ENCODE measurements around the gene PSMD9.
"Not testable (repeated sequence)": the region's sequence is repeated elsewhere in the genome, so short reads cannot be mapped to it uniquely, and the experiment has no call there.

PSMD9 gene, protein sequence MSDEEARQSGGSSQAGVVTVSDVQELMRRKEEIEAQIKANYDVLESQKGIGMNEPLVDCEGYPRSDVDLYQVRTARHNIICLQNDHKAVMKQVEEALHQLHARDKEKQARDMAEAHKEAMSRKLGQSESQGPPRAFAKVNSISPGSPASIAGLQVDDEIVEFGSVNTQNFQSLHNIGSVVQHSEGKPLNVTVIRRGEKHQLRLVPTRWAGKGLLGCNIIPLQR

DNA sequence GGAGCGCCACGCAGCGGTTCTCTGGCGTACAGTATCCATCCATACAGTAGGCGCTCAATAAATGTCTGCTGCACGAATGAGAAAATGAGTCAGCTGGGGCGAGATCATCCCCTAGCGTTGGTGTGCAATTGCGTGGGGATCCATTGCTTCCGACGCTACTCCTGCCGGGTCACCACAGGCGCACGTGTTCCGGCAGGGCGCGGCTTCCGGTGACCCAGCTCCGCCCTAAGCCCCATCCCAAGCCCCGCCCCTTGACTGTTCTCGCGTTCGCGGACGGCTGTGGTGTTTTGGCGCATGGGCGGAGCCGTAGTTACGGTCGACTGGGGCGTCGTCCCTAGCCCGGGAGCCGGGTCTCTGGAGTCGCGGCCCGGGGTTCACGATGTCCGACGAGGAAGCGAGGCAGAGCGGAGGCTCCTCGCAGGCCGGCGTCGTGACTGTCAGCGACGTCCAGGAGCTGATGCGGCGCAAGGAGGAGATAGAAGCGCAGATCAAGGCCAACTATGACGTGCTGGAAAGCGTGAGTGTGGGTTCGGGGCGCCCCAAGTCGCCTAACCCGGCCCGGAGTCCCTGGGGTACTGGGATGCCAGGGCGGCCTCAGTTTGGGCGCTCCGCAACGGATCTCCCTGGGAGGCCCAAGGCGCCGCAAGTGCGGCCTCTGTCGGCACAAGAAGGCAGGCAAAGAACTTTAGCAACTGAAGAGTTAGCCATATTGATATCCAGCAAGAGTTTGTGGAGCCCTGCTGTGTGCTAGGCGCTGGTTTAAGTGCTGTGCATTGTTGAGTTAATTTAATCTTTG, at the start of gene PSMD9:
PSMD9 (plus strand) TSS at position 313 of the 796 bp plus-strand sequence; CDS start at position 380, 67 bp downstream.
- H3K4me3 ChIP-seq, result peak within 1 kb of the TSS; percentile 63 to 83 (median 72)
- peaks cover 13 to 37% (median 25%) of the 10 kb centered on the region in 11 experiments; a peak in 20 of 22 replicates for H3K36me3 ChIP-seq
- H3K4me2 ChIP-seq, result peak within 1 kb of the TSS; percentile 85 to 97 (median 95)
- peak within 1 kb of the TSS; percentile 88 to 96 (median 91) for H3K9ac ChIP-seq
- H4K20me1 ChIP-seq, result peaks cover 8 to 45% (median 28%) of the 10 kb centered on the region in 11 experiments; a peak in 19 of 22 replicates
- peaks cover 22 to 35% (median 30%) of the 10 kb centered on the region in 10 experiments for H3K4me1 ChIP-seq
- no peak for TF ChIP-seq Cebpa-rat (IDR thresholded peaks at IDR 0.05)
- peak within 1 kb of the TSS; percentile 75 to 95 (median 91) for H3K27ac ChIP-seq
- no peaks in the 10 kb centered on the region for H3K9me3 ChIP-seq (replicated peaks in 1 of 11)
- H3K27me3 ChIP-seq, result no peaks in the 10 kb centered on the region

DNA sequence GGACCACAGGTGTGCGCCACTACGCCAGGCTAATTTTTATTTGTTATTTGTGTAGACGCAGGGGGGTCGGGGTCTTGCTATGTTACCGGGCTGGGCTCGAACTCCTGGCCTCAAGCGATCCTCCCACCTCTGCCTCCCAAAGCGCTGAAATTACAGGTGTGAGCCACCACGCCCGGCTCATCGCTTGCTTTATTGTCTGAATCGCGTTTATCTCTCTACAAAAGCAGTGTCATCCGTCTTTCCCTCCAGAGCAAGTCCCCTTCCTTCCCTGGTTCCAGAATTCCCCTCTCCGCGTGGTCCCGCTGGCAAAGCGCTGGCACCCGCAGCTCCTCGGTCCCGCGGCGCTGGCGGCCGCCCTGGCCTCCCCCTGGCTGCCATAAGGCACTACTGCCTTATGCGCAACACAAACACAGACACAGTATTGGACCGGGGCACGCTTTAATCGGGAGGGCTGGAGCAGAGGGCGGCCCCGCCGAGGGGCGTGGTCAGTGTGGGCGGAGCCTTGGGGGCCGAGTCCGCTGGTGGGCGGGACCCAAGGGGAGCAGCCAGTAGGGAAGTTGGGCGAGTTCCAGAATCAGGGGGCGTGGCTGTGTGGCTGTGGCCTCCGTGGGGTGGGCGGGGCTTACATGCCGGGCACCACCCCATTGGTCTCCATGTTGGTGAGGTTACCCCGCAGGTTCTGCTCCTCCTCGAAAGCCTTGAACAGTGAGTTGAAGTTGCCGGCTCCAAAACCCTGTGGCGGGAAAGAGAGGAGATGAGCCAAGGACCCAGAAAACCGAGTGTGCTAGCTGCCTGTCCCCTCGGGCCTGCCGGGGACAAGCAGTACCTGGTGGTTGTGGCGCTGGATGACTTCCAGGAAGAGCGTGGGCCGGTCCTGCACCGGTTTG, 49.2 kb upstream of the PSMD9 start:
- H3K4me1 ChIP-seq, result peaks cover 6 to 16% (median 11%) of the 10 kb centered on the region in 10 experiments
- TF ChIP-seq Cebpa-rat (IDR thresholded peaks at IDR 0.05), result no peak
- no peaks in the 10 kb centered on the region for H3K27me3 ChIP-seq
- peak overlapping the region; percentile 60 to 74 (median 66) for H3K4me3 ChIP-seq
- H3K9ac ChIP-seq, result peak overlapping the region; percentile 69 to 81 (median 77)
- H4K20me1 ChIP-seq, result no peaks in the 10 kb centered on the region
- peak overlapping the region in 10 of 11 experiments; percentile 1 to 76 (median 64); a peak in 17 of 22 replicates for H3K27ac ChIP-seq
- no peaks in the 10 kb centered on the region for H3K9me3 ChIP-seq (replicated peaks in 1 of 11)
- no peaks in the 10 kb centered on the region for H3K36me3 ChIP-seq
- H3K4me2 ChIP-seq, result peak overlapping the region; percentile 89 to 99 (median 94)

DNA sequence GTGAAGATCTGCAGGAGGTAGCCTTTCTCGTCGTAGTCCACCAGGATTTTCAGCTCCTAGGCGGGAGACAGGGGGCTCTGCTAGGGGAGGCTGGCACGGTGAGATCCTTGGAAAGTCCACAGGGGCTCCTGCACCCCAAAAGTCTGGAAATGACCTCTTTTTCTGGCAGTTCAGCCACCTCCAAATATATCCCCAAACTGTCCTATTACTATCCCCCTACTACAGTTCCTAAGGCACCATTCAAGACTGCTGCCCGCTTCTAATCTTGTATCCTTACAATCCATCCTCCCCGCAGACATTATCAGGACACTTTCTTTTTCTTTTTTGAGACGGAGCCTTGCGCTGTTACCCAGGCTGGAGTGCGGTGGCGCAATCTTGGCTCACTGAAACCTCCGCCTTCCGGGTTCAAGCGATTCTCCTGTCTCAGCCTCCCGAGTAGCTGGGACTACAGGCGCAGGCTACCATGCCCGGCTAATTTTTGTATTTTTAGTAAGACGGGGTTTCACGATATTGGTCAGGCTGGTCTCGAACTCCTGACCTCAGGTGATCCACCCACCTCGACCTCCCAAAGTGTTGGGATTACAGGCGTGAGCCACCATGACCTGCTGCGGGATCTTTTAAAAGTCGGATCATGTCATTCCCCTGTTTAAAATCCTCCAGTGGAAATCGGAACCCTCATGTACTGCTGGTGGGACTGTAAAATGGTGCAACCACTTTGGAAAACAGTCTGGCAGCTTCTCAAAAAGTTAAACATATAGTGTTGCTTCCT, 48.4 kb upstream of the PSMD9 start:
- Histone ChIP-seq H3K27me3 (no peaks in the 10 kb centered on the region), H3K4me3 (peak overlapping the region; percentile 60 to 74 (median 66)), H3K4me1 (peaks cover 6 to 16% (median 11%) of the 10 kb centered on the region in 10 experiments), H3K9ac (peak overlapping the region; percentile 69 to 81 (median 77)), H3K4me2 (peak overlapping the region; percentile 84 to 99 (median 94)), H4K20me1 (no peaks in the 10 kb centered on the region), H3K36me3 (no peaks in the 10 kb centered on the region), H3K27ac (peak overlapping the region in 10 of 11 experiments; percentile 1 to 76 (median 64); a peak in 17 of 22 replicates), H3K9me3 (replicated peaks in 1 of 11) (no peaks in the 10 kb centered on the region)
- TF ChIP-seq Cebpa-rat (IDR thresholded peaks at IDR 0.05), result no peak

DNA sequence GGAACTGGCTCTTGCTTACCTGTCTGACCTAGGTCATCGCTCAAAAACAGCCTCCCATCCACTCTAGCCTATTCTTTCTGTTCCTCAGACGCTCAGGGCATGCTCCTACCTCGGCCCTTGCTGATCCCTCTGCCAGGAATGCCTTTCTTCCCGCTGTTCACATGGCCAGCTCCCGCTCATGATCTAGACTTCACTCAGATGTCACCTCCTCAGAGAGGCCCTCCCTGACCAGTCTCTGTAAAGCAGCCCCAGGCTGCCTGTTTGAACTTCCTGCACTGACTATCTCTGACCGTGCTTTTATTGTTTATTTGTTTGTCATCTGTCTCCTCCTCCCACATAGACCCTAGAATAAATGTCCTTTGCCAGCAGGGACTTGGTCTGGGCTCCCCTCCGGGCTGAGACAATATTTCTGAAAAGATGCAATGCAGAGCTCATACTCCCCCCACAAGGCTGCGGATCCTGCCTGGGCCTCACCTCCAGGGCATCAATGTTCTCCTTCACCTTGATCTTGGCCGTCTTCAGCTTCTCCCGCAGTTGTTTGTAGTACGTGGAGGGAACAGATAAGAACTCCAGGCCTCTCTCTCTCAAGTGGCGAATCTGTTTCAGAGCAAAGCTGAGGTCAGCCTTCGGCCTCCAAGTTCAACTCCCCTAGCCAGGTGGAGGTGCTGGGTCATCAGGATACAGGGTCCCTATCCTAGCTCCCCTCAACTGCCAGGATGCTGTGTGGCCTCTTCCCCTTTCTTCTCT, 45.2 kb upstream of the PSMD9 start:
- H3K9me3 ChIP-seq (replicated peaks in 1 of 11), result no peaks in the 10 kb centered on the region
- no peak overlapping the region for H3K4me2 ChIP-seq
- no peak overlapping the region for H3K9ac ChIP-seq
- no peak overlapping the region for H3K27ac ChIP-seq
- no peaks in the 10 kb centered on the region for H4K20me1 ChIP-seq
- peaks cover 6 to 30% (median 14%) of the 10 kb centered on the region in 10 experiments for H3K4me1 ChIP-seq
- H3K27me3 ChIP-seq, result no peaks in the 10 kb centered on the region
- H3K4me3 ChIP-seq, result no peak overlapping the region
- no peak for TF ChIP-seq Cebpa-rat (IDR thresholded peaks at IDR 0.05)
- H3K36me3 ChIP-seq, result no peaks in the 10 kb centered on the region

DNA sequence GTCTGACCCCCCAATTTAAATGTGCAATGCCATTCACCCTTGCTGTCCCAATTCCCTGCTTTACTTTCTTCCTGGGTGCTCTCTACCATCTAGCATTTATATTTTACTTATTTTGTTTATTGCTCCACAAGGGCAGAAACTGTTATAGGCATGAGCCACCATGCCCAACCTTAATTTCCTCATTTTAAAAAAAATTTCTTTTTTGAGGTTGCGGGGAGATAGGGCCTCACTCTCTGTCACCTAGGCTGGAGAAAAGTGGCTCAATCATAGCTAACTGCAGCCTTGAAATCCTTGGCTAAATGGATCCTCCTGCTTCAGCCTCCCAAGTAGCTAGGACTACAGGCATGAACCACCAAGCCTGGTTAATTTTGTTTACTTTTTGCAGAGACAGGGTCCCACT, 42.9 kb upstream of the PSMD9 start:
- no peak for TF ChIP-seq Cebpa-rat (IDR thresholded peaks at IDR 0.05)
- 0 out of 22 replicates have a peak overlapping the region, but pooled peaks of 1 of the 11 experiments have one; percentile 6 for H3K9ac ChIP-seq
- no peak overlapping the region; a peak in 2 of 22 replicates for H3K27ac ChIP-seq
- H3K4me1 ChIP-seq, result peaks cover 0 to 19% (median 3%) of the 10 kb centered on the region in 10 experiments; a peak in 7 of 20 replicates
- no peaks in the 10 kb centered on the region for H3K9me3 ChIP-seq (replicated peaks in 1 of 11)
- H3K4me3 ChIP-seq, result no peak overlapping the region
- no peaks in the 10 kb centered on the region for H3K27me3 ChIP-seq
- H3K36me3 ChIP-seq, result no peaks in the 10 kb centered on the region
- peak overlapping the region in 6 of 11 experiments; percentile 1 to 32 (median 8); a peak in 6 of 22 replicates for H3K4me2 ChIP-seq
- no peaks in the 10 kb centered on the region for H4K20me1 ChIP-seq

DNA sequence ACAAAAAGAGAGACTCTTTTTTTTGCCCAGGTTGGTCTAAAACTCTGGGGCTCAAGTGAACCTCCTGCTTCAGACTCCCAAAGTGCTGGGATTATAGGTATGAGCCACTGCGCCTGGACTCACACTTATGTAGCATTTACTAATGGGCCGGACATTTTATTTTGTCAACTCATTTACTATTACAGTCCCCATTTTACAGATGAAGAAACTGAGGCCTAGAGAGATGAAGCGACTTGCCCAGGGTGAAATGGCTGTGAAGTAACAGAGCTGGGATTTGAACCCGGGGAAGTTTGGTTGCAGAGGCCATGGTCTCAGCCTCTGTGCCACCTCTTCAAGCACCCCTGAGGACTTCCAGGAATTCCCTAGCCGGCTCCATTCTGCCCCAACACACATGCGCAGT, 39.4 kb upstream of the PSMD9 start:
- no peaks in the 10 kb centered on the region for H3K36me3 ChIP-seq
- H3K27me3 ChIP-seq, result no peaks in the 10 kb centered on the region
- H3K4me1 ChIP-seq, result peaks cover 0 to 24% (median 8%) of the 10 kb centered on the region in 10 experiments; a peak in 9 of 20 replicates
- no peak for TF ChIP-seq Cebpa-rat (IDR thresholded peaks at IDR 0.05)
- no peak overlapping the region for H3K27ac ChIP-seq
- no peaks in the 10 kb centered on the region for H4K20me1 ChIP-seq
- no peaks in the 10 kb centered on the region for H3K9me3 ChIP-seq (replicated peaks in 1 of 11)
- no peak overlapping the region for H3K4me3 ChIP-seq
- H3K4me2 ChIP-seq, result no peak overlapping the region
- no peak overlapping the region for H3K9ac ChIP-seq

DNA sequence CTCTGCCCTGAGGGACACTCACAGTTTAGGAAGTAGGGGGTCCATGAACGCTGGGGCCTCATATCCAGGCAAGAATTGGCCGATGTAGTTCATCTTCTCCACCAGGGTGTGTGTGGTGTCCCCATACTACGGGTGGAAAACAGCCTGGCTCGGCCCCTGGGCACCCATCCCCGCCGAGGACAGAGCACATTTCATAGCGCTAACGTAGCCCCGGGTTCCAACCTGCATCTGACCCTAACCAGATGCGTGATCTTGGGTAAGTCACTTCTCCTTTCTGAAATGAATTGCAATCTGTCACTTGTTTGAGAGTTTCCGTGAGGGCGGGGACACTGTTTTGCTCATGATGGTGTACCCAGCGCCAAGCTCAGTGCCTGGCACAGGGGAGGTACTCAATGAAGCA, 38.9 kb upstream of the PSMD9 start:
- no peak overlapping the region for H3K4me2 ChIP-seq
- H3K27me3 ChIP-seq, result no peaks in the 10 kb centered on the region

DNA sequence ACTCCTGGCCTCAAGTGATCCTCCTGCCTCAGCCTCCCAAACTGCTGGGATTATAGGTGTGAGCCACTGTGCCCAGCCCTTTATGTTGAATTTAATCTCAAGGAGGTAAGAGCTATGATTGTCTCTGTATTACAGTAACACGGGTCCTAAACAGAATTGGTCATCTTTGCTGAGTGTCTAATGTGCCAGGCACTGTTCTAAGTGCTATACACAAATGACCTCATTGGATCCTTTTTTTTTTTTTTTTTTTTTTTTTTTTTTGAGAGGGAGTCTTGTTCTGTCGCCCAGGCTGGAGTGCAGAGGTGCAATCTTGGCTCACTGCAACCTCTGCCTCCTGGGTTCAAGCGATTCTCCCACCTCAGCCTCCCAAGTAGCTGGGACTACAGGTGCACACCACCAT, 36.2 kb upstream of the PSMD9 start:
- not testable (repeated sequence) for H3K4me3 ChIP-seq; H3K27ac ChIP-seq; H3K9ac ChIP-seq; H3K9me3 ChIP-seq (replicated peaks in 1 of 11); H4K20me1 ChIP-seq; H3K4me2 ChIP-seq; H3K36me3 ChIP-seq; H3K27me3 ChIP-seq
- peaks cover 21 to 37% (median 27%) of the 10 kb centered on the region in 10 experiments for H3K4me1 ChIP-seq

More for the DNA sequence above, 38.9 kb upstream of the PSMD9 start:
- Histone ChIP-seq H3K36me3 (no peaks in the 10 kb centered on the region), H3K4me3 (no peak overlapping the region), H3K4me1 (peaks cover 0 to 26% (median 10%) of the 10 kb centered on the region in 10 experiments; a peak in 11 of 20 replicates), H3K9ac (no peak overlapping the region), H4K20me1 (no peaks in the 10 kb centered on the region), H3K27ac (no peak overlapping the region), H3K9me3 (replicated peaks in 1 of 11) (no peaks in the 10 kb centered on the region)
- TF ChIP-seq Cebpa-rat (IDR thresholded peaks at IDR 0.05), result no peak
